Immature natural killer cell (primary cell): Measurements from ENCODE around the gene FIGLA. TPM values are rescaled to one million over a fixed set of nuclear protein-coding genes. Genes with fewer than 3 reads are reported as not detected.
"Not testable (repeated sequence)": the region's sequence is repeated elsewhere in the genome, so short reads cannot be mapped to it uniquely, and the experiment has no call there.

ENCODE experiments used
- DNase-seq, 3 donors: peaks; one replicate each; pipeline ENCODE4 v3.0.0; 2022; ENCODE audit warnings: mixed read lengths in 1 of 3
- H3K27ac Mint-ChIP-seq, 6 donors: one replicate each; pipeline ENCODE4 v1.8.0; 2020; ENCODE audit warnings: mixed read lengths in 6 of 6, mild to moderate bottlenecking in 5 of 6, inconsistent platforms in 4 of 6, moderate library complexity in 3 of 6
- H3K27me3 Mint-ChIP-seq, 3 donors: one replicate each; pipeline ENCODE4 v1.8.0; 2020 to 2021; ENCODE audit warnings: low read depth in 3 of 3, mild to moderate bottlenecking in 3 of 3, mixed read lengths in 3 of 3, moderate library complexity in 3 of 3, inconsistent platforms in 1 of 3
- H3K36me3 Mint-ChIP-seq, 3 donors: one replicate each; pipeline ENCODE4 v1.8.0; 2020; ENCODE audit warnings: mixed read lengths in 3 of 3, inconsistent platforms in 2 of 3, mild to moderate bottlenecking in 2 of 3
- H3K4me1 Mint-ChIP-seq, 2 donors: one replicate each; pipeline ENCODE4 v1.8.0; 2020; ENCODE audit warnings: inconsistent platforms in 2 of 2, mild to moderate bottlenecking in 2 of 2, mixed read lengths in 2 of 2, moderate library complexity in 1 of 2
- H3K4me3 Mint-ChIP-seq, 5 donors: one replicate each; pipeline ENCODE4 v1.8.0; 2020; ENCODE audit warnings: mild to moderate bottlenecking in 5 of 5, mixed read lengths in 5 of 5, inconsistent platforms in 3 of 5, moderate library complexity in 3 of 5
- H3K9me3 Mint-ChIP-seq, 6 donors: one replicate each; pipeline ENCODE4 v1.8.0; 2020; ENCODE audit warnings: mild to moderate bottlenecking in 6 of 6, mixed read lengths in 6 of 6, inconsistent platforms in 4 of 6, moderate library complexity in 3 of 6
- polyA plus RNA-seq, 3 donors: library from polyadenylated mRNA; unstranded; fragments of 300-500 nt; fragmentation: Illumina TruSeq; gene quantifications; one replicate each; pipeline ENCODE4 v1.2.3, GENCODE V29; 2021

Gene FIGLA
- polyA plus RNA-seq, 3 donors from 2014 or later: 0.53 TPM; not detected in 2

DNA sequence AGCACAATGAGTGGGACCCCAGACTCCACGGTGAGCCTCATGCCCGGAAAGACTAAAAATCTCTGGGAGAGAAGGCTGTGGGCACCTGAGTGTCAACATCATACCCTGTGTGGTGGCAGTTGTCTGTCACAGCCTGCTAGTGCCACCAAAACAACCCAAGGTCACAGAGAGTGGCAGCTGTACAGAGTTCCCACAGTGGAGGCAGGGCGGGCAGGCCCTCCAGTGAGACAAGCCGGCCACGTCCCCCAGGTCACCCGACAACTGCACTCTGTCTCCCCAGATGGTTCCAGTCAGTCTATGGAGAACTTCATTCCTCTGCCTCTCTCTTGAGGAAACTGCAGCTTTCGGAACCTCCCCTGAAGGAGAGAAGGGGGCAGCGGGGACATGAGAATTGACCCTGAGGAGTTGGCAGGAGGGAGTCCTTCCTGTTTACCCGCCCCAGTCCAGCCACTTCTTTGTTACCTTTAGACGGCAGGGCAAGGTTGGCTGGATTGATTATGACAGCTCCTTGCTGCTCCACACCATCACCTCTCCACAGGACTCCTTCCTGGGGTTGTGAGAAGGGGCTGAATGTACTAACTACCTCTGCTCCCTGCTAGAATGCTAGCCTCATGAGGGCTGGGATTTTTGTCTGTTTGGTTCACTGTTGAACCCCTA lies 11.3 kb upstream of the FIGLA start:
- Mint-ChIP-seq H3K27me3 (peaks cover 0 to 10% (median 3%) of the 10 kb centered on the region in 3 donors), H3K27ac (no peak overlapping the region), H3K4me3 (no peak overlapping the region), H3K9me3 (peaks cover 0 to 8% (median 1%) of the 10 kb centered on the region in 6 donors), H3K4me1 (peaks cover 17 to 24% of the 10 kb centered on the region in 2 donors), H3K36me3 (peaks cover 6 to 8% (median 7%) of the 10 kb centered on the region in 3 donors)
- DNase-seq: no peak

GRCh38 chr2:70799706-70800105 lies 9.3 kb upstream of the FIGLA start:
- Mint-ChIP-seq H3K4me1 (peaks cover 17 to 24% of the 10 kb centered on the region in 2 donors), H3K27me3 (peaks cover 0 to 10% (median 0%) of the 10 kb centered on the region in 3 donors), H3K27ac (no peak overlapping the region)

GRCh38 chr2:70797996-70798395 lies 7.6 kb upstream of the FIGLA start:
- H3K4me3 Mint-ChIP-seq: peak overlapping the region in 1 of 5 donors; percentile 14
- not testable (repeated sequence) for DNase-seq, H3K9me3 Mint-ChIP-seq, H3K27me3 Mint-ChIP-seq, H3K36me3 Mint-ChIP-seq, H3K27ac Mint-ChIP-seq
- peaks cover 17 to 22% of the 10 kb centered on the region in 2 donors for H3K4me1 Mint-ChIP-seq

More at GRCh38 chr2:70799706-70800105, 9.3 kb upstream of the FIGLA start:
- Mint-ChIP-seq H3K36me3 (peaks cover 6 to 8% (median 7%) of the 10 kb centered on the region in 3 donors), H3K4me3 (no peak overlapping the region), H3K9me3 (peaks cover 0 to 8% (median 1%) of the 10 kb centered on the region in 6 donors)
- DNase-seq: no peak

DNA sequence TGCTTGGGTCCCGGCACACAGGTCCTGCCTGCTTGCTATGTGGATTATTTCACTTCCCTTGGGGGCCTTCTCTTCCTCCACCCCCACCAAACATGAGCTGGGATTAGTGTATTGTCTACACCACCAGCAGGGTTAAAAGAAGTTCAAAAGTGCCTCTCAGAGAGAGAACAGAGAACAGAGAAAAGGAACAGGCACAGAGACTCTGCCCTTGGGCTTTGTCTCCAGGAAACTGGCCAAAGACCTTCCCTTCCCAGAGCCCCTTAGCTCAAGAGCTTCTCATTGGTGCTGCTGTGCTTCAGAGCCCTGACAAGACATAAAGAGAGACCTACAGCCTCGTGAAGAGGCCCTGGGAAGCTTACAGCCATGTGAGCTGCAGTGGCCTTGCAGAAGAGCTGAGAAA lies 7.1 kb upstream of the FIGLA start:
- peaks cover 17 to 22% of the 10 kb centered on the region in 2 donors for H3K4me1 Mint-ChIP-seq
- H3K9me3 Mint-ChIP-seq: peaks cover 0 to 8% (median 1%) of the 10 kb centered on the region in 6 donors
- H3K36me3 Mint-ChIP-seq: peaks cover 6 to 8% (median 7%) of the 10 kb centered on the region in 3 donors
- no peak overlapping the region for H3K27ac Mint-ChIP-seq
- DNase-seq: no peak
- H3K4me3 Mint-ChIP-seq: no peak overlapping the region
- H3K27me3 Mint-ChIP-seq: peaks cover 0 to 7% (median 2%) of the 10 kb centered on the region in 3 donors

GRCh38 chr2:70796262-70796661 lies 5.8 kb upstream of the FIGLA start:
- Mint-ChIP-seq H3K36me3 (peaks cover 6 to 8% (median 7%) of the 10 kb centered on the region in 3 donors), H3K4me3 (no peak overlapping the region), H3K27ac (no peak overlapping the region), H3K9me3 (peaks cover 0 to 8% (median 1%) of the 10 kb centered on the region in 6 donors), H3K4me1 (peaks cover 18 to 22% of the 10 kb centered on the region in 2 donors), H3K27me3 (peaks cover 0 to 8% (median 4%) of the 10 kb centered on the region in 3 donors)
- DNase-seq: no peak

GRCh38 chr2:70795164-70795995 lies 4.9 kb upstream of the FIGLA start:
- Mint-ChIP-seq H3K27me3 (peaks cover 0 to 14% (median 7%) of the 10 kb centered on the region in 3 donors), H3K36me3 (peaks cover 6 to 8% (median 7%) of the 10 kb centered on the region in 3 donors), H3K4me1 (peaks cover 23 to 25% of the 10 kb centered on the region in 2 donors), H3K9me3 (peaks cover 0 to 8% (median 1%) of the 10 kb centered on the region in 6 donors), H3K4me3 (no peak overlapping the region), H3K27ac (no peak overlapping the region)
- no peak for DNase-seq

GRCh38 chr2:70793450-70793849 lies 3.0 kb upstream of the FIGLA start:
- H3K9me3 Mint-ChIP-seq: no peaks in the 10 kb centered on the region
- H3K27ac Mint-ChIP-seq: no peak overlapping the region
- DNase-seq: no peak
- no peaks in the 10 kb centered on the region for H3K36me3 Mint-ChIP-seq
- H3K4me3 Mint-ChIP-seq: no peak overlapping the region
- peaks cover 22 to 25% of the 10 kb centered on the region in 2 donors for H3K4me1 Mint-ChIP-seq
- peaks cover 7 to 19% (median 12%) of the 10 kb centered on the region in 3 donors for H3K27me3 Mint-ChIP-seq

DNA sequence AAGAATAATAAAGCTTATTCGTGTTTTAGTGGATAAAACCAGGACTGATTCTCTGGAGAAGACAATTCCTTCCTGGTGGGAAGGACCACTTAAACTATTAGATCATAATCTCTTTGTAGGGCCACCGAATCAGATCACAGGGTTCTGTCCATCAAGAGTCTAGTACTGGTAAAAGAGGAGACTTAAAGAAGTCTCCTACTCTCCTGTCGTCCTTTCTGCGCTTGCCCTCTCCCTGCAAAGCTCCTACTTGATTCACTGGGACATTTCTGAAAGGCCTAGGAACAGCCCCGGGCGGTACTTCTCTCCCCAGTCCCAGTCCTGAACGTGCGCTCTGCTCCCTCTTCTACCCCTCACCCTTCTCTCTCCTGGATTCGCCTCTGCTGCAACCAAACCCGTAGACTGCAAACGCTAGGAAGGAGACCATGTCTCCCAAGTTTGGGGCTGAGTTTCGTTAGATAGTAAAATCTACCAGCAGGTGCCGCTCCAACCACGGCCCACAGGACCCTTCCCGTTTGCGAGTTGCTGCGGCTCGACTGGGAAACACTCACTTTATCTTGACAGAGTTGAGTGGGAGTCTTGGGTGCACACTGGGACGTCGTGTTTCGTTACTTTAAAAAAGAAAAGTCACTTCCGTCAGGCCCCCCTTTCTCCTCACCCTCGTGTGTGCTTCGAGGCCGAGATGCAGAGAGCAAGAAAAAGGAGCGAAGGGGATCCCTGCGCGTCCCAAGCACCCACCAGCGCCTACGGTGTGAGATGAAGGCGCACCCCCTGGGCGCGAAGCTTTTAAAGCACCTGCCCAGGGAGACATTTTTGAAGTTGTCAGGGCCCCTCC lies 923 bp downstream of the FIGLA start:
- H3K27ac Mint-ChIP-seq: no peak overlapping the region
- H3K9me3 Mint-ChIP-seq: no peaks in the 10 kb centered on the region

DNA sequence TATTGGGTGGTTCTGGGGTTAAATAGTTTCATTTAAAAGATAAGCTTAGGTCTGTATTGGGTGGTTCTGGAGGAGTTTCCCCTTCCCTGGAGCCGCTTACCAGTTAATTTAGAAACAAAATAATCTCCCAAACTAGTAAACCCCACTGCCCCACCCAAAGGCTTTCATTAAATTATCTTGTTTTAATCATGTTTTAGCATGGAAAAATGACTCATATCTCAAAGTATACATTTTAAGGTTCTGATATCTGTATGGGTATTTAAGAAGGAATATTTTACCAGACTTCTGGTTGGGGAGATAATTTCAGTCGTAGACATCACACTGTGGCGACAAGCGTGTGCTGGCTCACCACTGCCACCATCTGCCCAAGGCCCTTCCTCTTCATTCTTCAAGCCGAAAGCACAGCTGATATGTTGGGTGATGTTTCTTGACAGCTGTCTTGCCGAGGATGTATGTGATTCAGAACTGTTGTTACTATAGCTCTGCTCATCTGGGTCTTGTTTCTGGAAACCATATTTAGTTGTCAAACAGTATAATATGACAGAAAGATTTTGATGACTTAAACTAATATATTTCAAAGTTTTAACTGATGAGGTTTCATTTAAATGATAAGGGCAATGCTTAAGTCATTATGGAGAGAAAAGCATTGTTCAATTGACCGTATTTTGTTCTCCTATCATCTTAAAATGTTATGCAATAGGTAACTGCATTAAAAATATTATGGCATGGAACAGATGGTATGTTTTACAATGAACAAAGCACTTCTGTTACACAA lies 5.1 kb downstream of the FIGLA start:
- H3K4me1 Mint-ChIP-seq: peaks cover 6 to 7% of the 10 kb centered on the region in 2 donors

More for the DNA sequence above, 923 bp downstream of the FIGLA start:
- Mint-ChIP-seq H3K36me3 (no peaks in the 10 kb centered on the region), H3K4me3 (peak overlapping the region; percentile 83 to 96 (median 88)), H3K4me1 (peaks cover 9 to 13% of the 10 kb centered on the region in 2 donors), H3K27me3 (peaks cover 11 to 21% (median 12%) of the 10 kb centered on the region in 3 donors)
- peak; percentile 51 to 68 (median 61) for DNase-seq

DNA sequence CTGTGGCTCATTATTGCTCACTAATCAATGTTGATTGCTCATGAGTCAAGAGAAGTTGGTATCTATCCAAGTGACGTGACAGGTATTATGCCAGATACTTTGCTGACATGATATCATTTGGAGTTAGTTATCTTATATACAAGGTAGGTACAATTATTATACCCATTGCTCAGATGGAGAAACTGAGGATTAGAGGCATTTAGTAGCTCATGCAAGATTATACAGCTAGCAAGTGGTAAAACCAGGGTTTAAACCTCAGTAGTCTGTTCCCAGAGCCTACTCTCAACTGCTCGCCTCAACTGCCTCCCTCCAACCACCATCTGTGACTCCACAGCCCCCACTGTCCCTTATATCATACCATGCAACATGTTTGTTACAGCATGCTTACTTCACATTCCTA lies 6.1 kb downstream of the FIGLA start:
- H3K4me1 Mint-ChIP-seq: peaks cover 0 to 1% of the 10 kb centered on the region in 2 donors
- no peaks in the 10 kb centered on the region for H3K36me3 Mint-ChIP-seq
- peaks cover 0 to 11% (median 7%) of the 10 kb centered on the region in 3 donors for H3K27me3 Mint-ChIP-seq
- H3K27ac Mint-ChIP-seq: no peak overlapping the region
- H3K9me3 Mint-ChIP-seq: no peaks in the 10 kb centered on the region
- H3K4me3 Mint-ChIP-seq: no peak overlapping the region
- no peak for DNase-seq

More for the DNA sequence above, 5.1 kb downstream of the FIGLA start:
- peak in 1 of 3 donors; percentile 6 for DNase-seq
- Mint-ChIP-seq H3K36me3 (no peaks in the 10 kb centered on the region), H3K27me3 (peaks cover 4 to 14% (median 12%) of the 10 kb centered on the region in 3 donors), H3K27ac (no peak overlapping the region), H3K4me3 (no peak overlapping the region), H3K9me3 (no peaks in the 10 kb centered on the region)

- Mint-ChIP-seq H3K36me3 (no peaks in the 10 kb centered on the region), H3K4me3 (no peak overlapping the region), H3K27ac (no peak overlapping the region), H3K9me3 (no peaks in the 10 kb centered on the region), H3K27me3 (peaks cover 1 to 13% (median 10%) of the 10 kb centered on the region in 3 donors), H3K4me1 (no peaks in the 10 kb centered on the region)
- DNase-seq: no peak
These were observed 10.4 kb downstream of the FIGLA start for GRCh38 chr2:70779911-70780545.

DNA sequence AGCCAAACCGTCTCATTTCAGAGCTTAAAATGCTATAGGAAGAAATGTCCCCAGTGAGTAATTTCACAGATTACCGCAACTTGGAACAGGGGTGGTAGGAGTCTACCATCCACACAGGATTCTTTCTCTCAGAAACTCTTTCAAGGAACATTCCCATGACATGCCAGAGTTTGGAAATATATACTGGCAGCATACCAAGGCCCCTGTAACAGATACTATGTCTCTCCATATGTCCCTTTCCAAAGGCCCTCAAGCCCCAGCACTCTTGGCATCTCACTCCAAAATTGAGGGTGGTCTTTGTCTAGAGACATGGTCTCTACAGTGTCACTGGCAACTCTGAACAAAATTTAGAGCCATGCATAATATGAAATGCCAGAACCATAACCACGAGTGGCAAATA lies 11.0 kb downstream of the FIGLA start:
- no peaks in the 10 kb centered on the region for H3K9me3 Mint-ChIP-seq
- no peaks in the 10 kb centered on the region for H3K4me1 Mint-ChIP-seq
- H3K4me3 Mint-ChIP-seq: no peak overlapping the region
- H3K27me3 Mint-ChIP-seq: peaks cover 1 to 14% (median 10%) of the 10 kb centered on the region in 3 donors
- no peak for DNase-seq
- no peaks in the 10 kb centered on the region for H3K36me3 Mint-ChIP-seq
- H3K27ac Mint-ChIP-seq: no peak overlapping the region
